ENCODE measurements around the gene OR11A1.

OR11A1 gene

GRCh38 chr6:29388533-29388932 is 68.3 kb downstream of the OR11A1 start:
- DNase-seq (ENCODE audit: low read depth): no peak

DNA sequence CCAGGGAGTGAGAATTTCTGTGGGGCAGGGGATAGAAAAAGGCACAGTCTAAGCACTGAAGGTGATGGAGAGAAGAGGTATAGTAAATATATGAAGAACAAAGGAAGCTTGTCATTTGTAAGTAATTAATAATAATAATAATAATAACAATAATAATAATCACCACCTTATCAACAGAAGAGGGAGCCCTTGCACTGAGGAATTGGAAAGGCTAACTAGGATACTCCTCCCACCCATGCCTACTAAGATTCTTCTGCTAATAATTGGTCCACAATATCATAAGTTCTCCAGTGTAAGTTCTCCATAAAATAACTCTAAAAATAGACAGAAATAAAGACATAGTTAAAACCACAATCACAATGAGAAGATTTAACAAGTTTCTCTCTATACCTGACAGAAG is 80.9 kb downstream of the OR11A1 start:
- DNase-seq (ENCODE audit: low read depth): no peak

Measured in HS-27A (cell line).